GM18951 (cell line): ENCODE measurements around the gene PRKCA.

Experiments used
- POLR2A ChIP-seq: IDR thresholded peaks from 4 replicates; pipeline ENCODE4 v1.6.1; 2011; ENCODE audit warnings: mild to moderate bottlenecking; ENCODE audit not compliant: insufficient read length, insufficient read depth; ENCODE audit errors: extremely low read depth
- in situ Hi-C: fragments of 300-500 bp; cut with MboI; formaldehyde crosslinking; loops from one replicate; pipeline ENCODE4 v1.12.0; 2022; ENCODE audit warnings: low sequenced_read_pairs, mixed read lengths, inconsistent platforms; ENCODE audit not compliant: unreplicated experiment

Gene PRKCA

GRCh38 chr17:66753126-66753920, 450.9 kb downstream of the PRKCA start:
- in situ Hi-C loops, result no loop called here

GRCh38 chr17:66755101-66755943, 452.9 kb downstream of the PRKCA start:
- no peak for TF ChIP-seq POLR2A
- in situ Hi-C loops, result no loop called here

More at GRCh38 chr17:66753126-66753920, 450.9 kb downstream of the PRKCA start:
- no peak for TF ChIP-seq POLR2A

- in situ Hi-C loops, result no loop called here
- TF ChIP-seq POLR2A, result no peak
These were observed 453.5 kb downstream of the PRKCA start for GRCh38 chr17:66755944-66756290.

GRCh38 chr17:66760324-66760723, 457.9 kb downstream of the PRKCA start:
- in situ Hi-C loops, result no loop called here
- no peak for TF ChIP-seq POLR2A

- in situ Hi-C loops, result no loop called here
These were observed 459.9 kb downstream of the PRKCA start for GRCh38 chr17:66762276-66762675.

GRCh38 chr17:66763056-66763455, 460.6 kb downstream of the PRKCA start:
- TF ChIP-seq POLR2A, result no peak
- in situ Hi-C loops, result no loop called here

More at GRCh38 chr17:66762276-66762675, 459.9 kb downstream of the PRKCA start:
- TF ChIP-seq POLR2A, result no peak

- TF ChIP-seq POLR2A, result no peak
- in situ Hi-C loops, result no loop called here
These were observed 462.1 kb downstream of the PRKCA start for GRCh38 chr17:66764506-66764905.

GRCh38 chr17:66767154-66767933, 464.9 kb downstream of the PRKCA start:
- TF ChIP-seq POLR2A, result no peak
- in situ Hi-C loops, result no loop called here

- in situ Hi-C loops, result no loop called here
- TF ChIP-seq POLR2A, result no peak
These were observed 467.5 kb downstream of the PRKCA start for GRCh38 chr17:66769911-66770310.

- in situ Hi-C loops, result no loop called here
- no peak for TF ChIP-seq POLR2A
These were observed 469.9 kb downstream of the PRKCA start for GRCh38 chr17:66772148-66772812.

- no peak for TF ChIP-seq POLR2A
- in situ Hi-C loops, result no loop called here
These were observed 472.9 kb downstream of the PRKCA start for GRCh38 chr17:66775271-66775670.

- in situ Hi-C loops, result no loop called here
These were observed 473.5 kb downstream of the PRKCA start for GRCh38 chr17:66775881-66776400.

More at GRCh38 chr17:66775881-66776400, 473.5 kb downstream of the PRKCA start:
- TF ChIP-seq POLR2A, result no peak
